HG03196 (cell line): ENCODE results near the gene SCN1B.
"Not testable (repeated sequence)": the region's sequence is repeated elsewhere in the genome, so short reads cannot be mapped to it uniquely, and the experiment has no call there.

Experiments
- ATAC-seq: cut with Tn5 transposase; IDR thresholded peaks from one replicate; pipeline ENCODE4 v1.9.1; 2021; ENCODE audit not compliant: unreplicated experiment

SCN1B gene

GRCh38 chr19:35034588-35035382 lies 4.5 kb downstream of the SCN1B start:
- no peak for ATAC-seq

- ATAC-seq = no peak
Observed at GRCh38 chr19:35037716-35038622, 7.7 kb downstream of the SCN1B start.

GRCh38 chr19:35038623-35039512 lies 8.6 kb downstream of the SCN1B start:
- no peak for ATAC-seq

- no peak for ATAC-seq
Observed at GRCh38 chr19:35039881-35040825, 9.9 kb downstream of the SCN1B start.

- no peak for ATAC-seq
Observed at GRCh38 chr19:35040826-35041547, 10.7 kb downstream of the SCN1B start.

- no peak for ATAC-seq
Observed at GRCh38 chr19:35041548-35042055, 11.3 kb downstream of the SCN1B start, which contains the start of gene HPN. Gene HPN, plus strand, starts transcription at chr19:35041721. Its CDS starts 786 bp downstream, at chr19:35042507.

GRCh38 chr19:35042056-35042730 lies 11.9 kb downstream of the SCN1B start:
- ATAC-seq = no peak

- ATAC-seq = no peak
Observed at GRCh38 chr19:35042954-35043604, 12.8 kb downstream of the SCN1B start.

- ATAC-seq = no peak
Observed at GRCh38 chr19:35043906-35044305, 13.6 kb downstream of the SCN1B start.

- no peak for ATAC-seq
Observed at GRCh38 chr19:35044317-35045117, 14.2 kb downstream of the SCN1B start.

GRCh38 chr19:35045667-35046300 lies 15.5 kb downstream of the SCN1B start:
- ATAC-seq = peak; percentile 63

GRCh38 chr19:35046461-35046860 lies 16.2 kb downstream of the SCN1B start:
- no peak for ATAC-seq

- ATAC-seq = no peak
Observed at GRCh38 chr19:35048911-35049411, 18.7 kb downstream of the SCN1B start.

- ATAC-seq = no peak
Observed at GRCh38 chr19:35049456-35049855, 19.2 kb downstream of the SCN1B start.

GRCh38 chr19:35050662-35051061 lies 20.4 kb downstream of the SCN1B start:
- ATAC-seq = not testable (repeated sequence)

- not testable (repeated sequence) for ATAC-seq
Observed at GRCh38 chr19:35051268-35051667, 21.0 kb downstream of the SCN1B start.
